B cell (primary cell): ENCODE results near the gene KCNQ5. TPM values are rescaled to one million over a fixed set of nuclear protein-coding genes. Genes with fewer than 3 reads are reported as not detected.

Source experiments
- ATAC-seq: fragments of 200-7000 bp; cut with Tn5 transposase; one replicate; pipeline ENCODE4 v1.10.0; 2021; ENCODE audit warnings: low read depth, mild to moderate bottlenecking, moderate number of reproducible peaks, moderate library complexity
- CTCF ChIA-PET: fragments of 350-600 bp; sonication (Branson Sonifier 250); formaldehyde crosslinking; loops from one replicate; lab custom pipeline; 2021; ENCODE audit warnings: antibody characterized with exemption, inconsistent platforms; lab: Charles Lee
- POLR2A ChIA-PET: fragments of 350-600 bp; sonication (Branson Sonifier 250); formaldehyde crosslinking; loops from one replicate; lab custom pipeline; 2021; ENCODE audit warnings: antibody characterized with exemption; lab: Charles Lee
- DNase-seq: peaks from one replicate; pipeline ENCODE4 v3.0.0; 2013
- H2AFZ ChIP-seq: 2 replicates; pipeline ENCODE4 v1.6.1; 2012; ENCODE audit warnings: mild to moderate bottlenecking, low read depth, low read length; ENCODE audit not compliant: insufficient read depth, poor library complexity, severe bottlenecking
- H3K27ac ChIP-seq, 2 donors: 1 replicate in 1 of 2; 2 replicates in 1 of 2; pipeline ENCODE4 v1.5.1; 2012 to 2013; ENCODE audit warnings: low read length in 2 of 2, mild to moderate bottlenecking in 2 of 2, moderate library complexity in 1 of 2
- H3K27me3 ChIP-seq, 4 experiments: fragments of 200-600 bp in 1 of 4; sonication (generic) in 1 of 4; replicated peaks in 1 of 4; 1 replicate in 2 of 4; 2 replicates in 2 of 4; pipeline versions ENCODE4 v1.6.1 to v1.7.0; 2013 to 2016; ENCODE audit warnings: low read length in 3 of 4, mild to moderate bottlenecking in 2 of 4, mixed read lengths in 1 of 4, moderate library complexity in 1 of 4; ENCODE audit not compliant: insufficient read depth in 4 of 4, control insufficient read depth in 3 of 4; ENCODE audit errors: control extremely low read depth in 1 of 4
- H3K36me3 ChIP-seq, 2 experiments: replicated peaks in 1 of 2; 1 replicate in 1 of 2; 2 replicates in 1 of 2; pipeline versions ENCODE4 v1.6.1 to v1.7.1; 2013; ENCODE audit warnings: low read length in 1 of 2; ENCODE audit not compliant: insufficient read depth in 2 of 2, control insufficient read depth in 1 of 2; ENCODE audit errors: control extremely low read depth in 1 of 2, extremely low read depth in 1 of 2
- H3K4me1 ChIP-seq, 2 donors: fragments of 200-600 bp in 1 of 2; sonication (generic) in 1 of 2; 1 replicate in 1 of 2; 2 replicates in 1 of 2; pipeline versions ENCODE4 v1.5.1 to v1.6.1; 2013 to 2017; ENCODE audit warnings: low read length in 2 of 2; ENCODE audit not compliant: control insufficient read depth in 2 of 2, insufficient read depth in 2 of 2
- H3K4me2 ChIP-seq: replicated peaks from 2 replicates; pipeline ENCODE3; 2012; ENCODE audit warnings: mild to moderate bottlenecking, low read depth, low read length; ENCODE audit not compliant: poor library complexity, severe bottlenecking
- H3K4me3 ChIP-seq, 5 experiments: fragments of 200-600 bp in 1 of 5; sonication (generic) in 1 of 5; 1 replicate in 3 of 5; 2 replicates in 2 of 5; pipeline versions ENCODE4 v1.5.1 to v1.7.0; 2011 to 2016; ENCODE audit warnings: low read length in 4 of 5, mild to moderate bottlenecking in 4 of 5, low read depth in 2 of 5, control low read depth in 1 of 5, moderate library complexity in 1 of 5; ENCODE audit not compliant: insufficient read depth in 1 of 5; ENCODE audit errors: control extremely low read depth in 1 of 5, extremely low read depth in 1 of 5
- H3K79me2 ChIP-seq: fragments of 200-600 bp; sonication (generic); one replicate; pipeline ENCODE4 v1.6.0; 2016; ENCODE audit warnings: low read length; ENCODE audit not compliant: control insufficient read depth, insufficient read depth
- H3K9ac ChIP-seq: fragments of 200-600 bp; sonication (generic); 2 replicates; pipeline ENCODE4 v1.6.1; 2017; ENCODE audit warnings: mild to moderate bottlenecking, low read length, moderate library complexity
- H3K9me3 ChIP-seq, 3 donors: one replicate each; pipeline versions ENCODE4 v1.6.1 to v1.7.1; 2013; ENCODE audit warnings: low read length in 2 of 3; ENCODE audit not compliant: control insufficient read depth in 2 of 3, insufficient read depth in 1 of 3; ENCODE audit errors: control extremely low read depth in 1 of 3
- H4K20me1 ChIP-seq: 2 replicates; pipeline ENCODE4 v1.6.0; 2012; ENCODE audit warnings: mild to moderate bottlenecking, low read length; ENCODE audit not compliant: insufficient read depth, control insufficient read depth, poor library complexity, severe bottlenecking
- H3K27ac Mint-ChIP-seq: one replicate; pipeline ENCODE4 v1.8.0; 2021; ENCODE audit warnings: mixed read lengths
- H3K27me3 Mint-ChIP-seq: one replicate; pipeline ENCODE4 v1.8.0; 2021; ENCODE audit warnings: mixed read lengths
- H3K4me1 Mint-ChIP-seq: one replicate; pipeline ENCODE4 v1.8.0; 2021; ENCODE audit warnings: mixed read lengths
- H3K4me3 Mint-ChIP-seq: one replicate; pipeline ENCODE4 v1.8.0; 2021; ENCODE audit warnings: mixed read lengths
- H3K9me3 Mint-ChIP-seq: one replicate; pipeline ENCODE4 v1.8.0; 2022; ENCODE audit warnings: mixed read lengths; ENCODE audit not compliant: insufficient read depth
- EZH2 ChIP-seq: IDR thresholded peaks from 2 replicates; pipeline ENCODE4 v1.6.1; 2012; ENCODE audit warnings: borderline replicate concordance, low read depth, mild to moderate bottlenecking, moderate library complexity, low read length; ENCODE audit not compliant: insufficient read depth, poor library complexity, severe bottlenecking
- WGBS: methylation state at CpG from one replicate; pipeline ENCODE4 v1.1.5; 2013; ENCODE audit warnings: missing lambda C conversion rate; ENCODE audit not compliant: insufficient coverage; 5-methylcytosine and 5-hydroxymethylcytosine counted together
- intact Hi-C: fragments of 100-400 bp; cut with micrococcal nuclease; formaldehyde crosslinking; loops from one replicate; pipeline ENCODE4 v1.10.0; 2022
- polyA plus RNA-seq: library from polyadenylated mRNA; depleted of rRNA; stranded (reverse); fragments of >200 nt; gene quantifications from 2 replicates; pipeline ENCODE4 v1.2.3, GENCODE V29; 2012
- total RNA-seq, 2 donors: library from RNA; stranded (reverse); fragments of 120-200 nt in 1 of 2; gene quantifications; 1 replicate in 1 of 2; 2 replicates in 1 of 2; pipeline versions ENCODE4 v1.2.3 to v1.2.4, GENCODE V29; 2013 to 2022
- TF ChIP-seq, protein P1 (sequence below): fragments of 200-600 bp; IDR thresholded peaks from one replicate; pipeline ENCODE4 v1.8.0; 2022; ENCODE audit warnings: antibody characterized with exemption, mild to moderate bottlenecking

The KCNQ5 gene
- total and polyA plus RNA-seq, 2 donors (not counting 1 experiment from before 2014, with no cell fraction given) = 2.3 to 9.4 TPM

DNA sequence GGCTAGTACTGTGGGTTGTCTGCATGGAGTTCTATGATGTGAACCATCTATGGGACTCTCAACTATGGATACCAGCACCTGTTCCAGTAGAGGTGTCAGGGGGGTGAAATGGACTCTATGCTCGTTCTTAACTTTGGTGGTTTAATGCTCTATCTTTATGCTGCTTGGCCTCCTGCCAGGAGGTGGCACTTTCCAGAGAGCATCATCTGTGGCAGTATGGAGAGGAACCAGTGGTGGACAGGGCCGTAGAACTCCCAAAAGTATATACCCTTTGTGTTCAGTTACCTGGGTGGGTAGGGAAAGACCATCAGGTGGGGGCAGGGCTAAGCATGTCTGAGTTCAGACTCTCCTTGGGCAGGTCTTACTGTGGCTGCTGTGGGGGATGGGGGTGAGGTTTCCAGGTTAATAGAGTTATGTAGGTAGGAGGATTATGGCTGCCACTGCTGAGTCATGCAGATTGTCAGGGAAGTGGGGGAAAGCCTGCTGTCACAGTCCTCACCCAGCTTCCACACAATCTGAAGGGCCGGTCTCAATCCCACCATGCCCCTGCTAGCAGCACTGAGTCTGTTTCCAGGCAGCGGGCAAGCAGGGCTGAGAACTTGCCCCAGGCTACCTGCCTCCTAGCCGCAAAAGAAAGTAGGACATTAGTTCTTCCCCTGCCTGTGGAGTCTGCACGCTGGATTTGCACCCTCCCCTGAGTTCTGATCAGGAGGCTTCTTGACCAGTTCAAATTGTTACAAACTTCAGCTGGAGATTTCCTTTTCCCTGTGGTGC lies 284.0 kb downstream of the KCNQ5 start:
- Histone ChIP-seq H3K4me3 (no peak overlapping the region), H2AFZ (no peak overlapping the region), H3K4me2 (no peak overlapping the region), H4K20me1 (no peaks in the 10 kb centered on the region), H3K79me2 (peaks cover 22% of the 10 kb centered on the region), H3K27ac (no peak overlapping the region), H3K36me3 (no peaks in the 10 kb centered on the region), H3K27me3 (no peaks in the 10 kb centered on the region), H3K4me1 (no peaks in the 10 kb centered on the region), H3K9me3 (peaks cover 0 to 8% (median 0%) of the 10 kb centered on the region in 3 donors), H3K9ac (no peak overlapping the region)
- ChIA-PET POLR2A (no interaction called here), CTCF (no interaction called here)
- peaks cover 10% of the 10 kb centered on the region for H3K4me1 Mint-ChIP-seq
- intact Hi-C loops = no loop called here
- ATAC-seq (no peak), DNase-seq (no peak)
- no peak overlapping the region for H3K27ac Mint-ChIP-seq
- TF ChIP-seq EZH2 = no peak
- TF ChIP-seq, protein P1, sequence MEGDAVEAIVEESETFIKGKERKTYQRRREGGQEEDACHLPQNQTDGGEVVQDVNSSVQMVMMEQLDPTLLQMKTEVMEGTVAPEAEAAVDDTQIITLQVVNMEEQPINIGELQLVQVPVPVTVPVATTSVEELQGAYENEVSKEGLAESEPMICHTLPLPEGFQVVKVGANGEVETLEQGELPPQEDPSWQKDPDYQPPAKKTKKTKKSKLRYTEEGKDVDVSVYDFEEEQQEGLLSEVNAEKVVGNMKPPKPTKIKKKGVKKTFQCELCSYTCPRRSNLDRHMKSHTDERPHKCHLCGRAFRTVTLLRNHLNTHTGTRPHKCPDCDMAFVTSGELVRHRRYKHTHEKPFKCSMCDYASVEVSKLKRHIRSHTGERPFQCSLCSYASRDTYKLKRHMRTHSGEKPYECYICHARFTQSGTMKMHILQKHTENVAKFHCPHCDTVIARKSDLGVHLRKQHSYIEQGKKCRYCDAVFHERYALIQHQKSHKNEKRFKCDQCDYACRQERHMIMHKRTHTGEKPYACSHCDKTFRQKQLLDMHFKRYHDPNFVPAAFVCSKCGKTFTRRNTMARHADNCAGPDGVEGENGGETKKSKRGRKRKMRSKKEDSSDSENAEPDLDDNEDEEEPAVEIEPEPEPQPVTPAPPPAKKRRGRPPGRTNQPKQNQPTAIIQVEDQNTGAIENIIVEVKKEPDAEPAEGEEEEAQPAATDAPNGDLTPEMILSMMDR = no peak
- H3K9me3 Mint-ChIP-seq = no peaks in the 10 kb centered on the region
- WGBS = 92% methylated on average over 5 of the region's 6 CpGs
- no peaks in the 10 kb centered on the region for H3K27me3 Mint-ChIP-seq
- H3K4me3 Mint-ChIP-seq = no peak overlapping the region

DNA sequence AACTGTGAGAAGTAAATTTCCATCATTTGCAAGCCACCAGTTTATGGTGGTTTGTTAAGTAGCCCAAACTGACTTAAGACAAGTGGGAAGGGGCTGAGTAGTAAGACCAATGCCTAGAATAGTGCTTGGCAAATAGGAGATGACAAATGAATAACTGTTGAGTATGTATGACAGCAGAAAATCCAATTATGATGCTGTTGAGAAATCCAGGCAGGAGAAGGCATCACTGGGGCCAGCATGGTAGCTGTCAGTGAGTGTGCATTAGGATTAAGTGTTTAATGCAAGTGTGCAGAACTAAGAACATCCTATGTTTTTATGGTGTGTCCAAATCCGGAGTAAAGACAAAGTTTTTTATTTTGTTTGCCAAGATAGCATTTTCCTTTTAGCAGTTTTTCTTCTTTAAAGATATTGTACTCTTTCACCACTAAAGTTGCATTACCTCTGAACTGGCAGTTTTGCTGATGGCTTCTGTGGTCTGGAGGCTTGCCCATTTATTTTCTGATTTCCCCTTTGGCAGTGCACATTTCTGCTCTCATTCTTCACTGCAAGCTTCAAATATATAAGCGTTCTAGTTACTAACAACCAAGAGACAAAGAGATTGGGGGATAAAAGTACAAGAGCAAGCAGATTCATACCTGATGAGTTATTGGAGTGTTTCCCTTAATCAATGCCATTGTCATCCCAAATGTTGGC lies 289.7 kb downstream of the KCNQ5 start:
- intact Hi-C loops = no loop called here
- Histone ChIP-seq H3K9ac (no peak overlapping the region), H3K9me3 (no peaks in the 10 kb centered on the region), H3K27ac (no peak overlapping the region), H3K79me2 (peaks cover 4% of the 10 kb centered on the region), H4K20me1 (no peaks in the 10 kb centered on the region), H3K4me3 (no peak overlapping the region), H2AFZ (no peak overlapping the region), H3K4me2 (no peak overlapping the region), H3K27me3 (no peaks in the 10 kb centered on the region), H3K4me1 (no peaks in the 10 kb centered on the region), H3K36me3 (no peaks in the 10 kb centered on the region)
- H3K9me3 Mint-ChIP-seq = no peaks in the 10 kb centered on the region
- no peak overlapping the region for H3K4me3 Mint-ChIP-seq
- DNase-seq = no peak
- no CpG with 5 or more reads among the region's 2 CpGs for WGBS
- no peaks in the 10 kb centered on the region for H3K27me3 Mint-ChIP-seq
- no peak for ATAC-seq
- ChIA-PET CTCF (no interaction called here), POLR2A (no interaction called here)
- H3K4me1 Mint-ChIP-seq = peaks cover 5% of the 10 kb centered on the region
- TF ChIP-seq EZH2 = no peak
- TF ChIP-seq, protein P1 = no peak
- no peak overlapping the region for H3K27ac Mint-ChIP-seq
